GM19238 (cell line): ENCODE results near the gene POLR3K.

Experiments used
- DNase-seq: peaks from one replicate; pipeline ENCODE4 v3.0.0; 2011; ENCODE audit warnings: low spot score; ENCODE audit not compliant: insufficient read length

Gene POLR3K

GRCh38 chr16:53346-54236, at the start of gene POLR3K, which contains the start of gene SNRNP25:
POLR3K (minus strand) TSS chr16:53608; CDS start chr16:53586, 22 bp downstream.
SNRNP25 (plus strand) TSS chr16:53828; CDS start chr16:54017, 189 bp downstream.
- peak; percentile 100 for DNase-seq

GRCh38 chr16:102060-102855, 48.9 kb upstream of the POLR3K start:
- DNase-seq: no peak

DNA sequence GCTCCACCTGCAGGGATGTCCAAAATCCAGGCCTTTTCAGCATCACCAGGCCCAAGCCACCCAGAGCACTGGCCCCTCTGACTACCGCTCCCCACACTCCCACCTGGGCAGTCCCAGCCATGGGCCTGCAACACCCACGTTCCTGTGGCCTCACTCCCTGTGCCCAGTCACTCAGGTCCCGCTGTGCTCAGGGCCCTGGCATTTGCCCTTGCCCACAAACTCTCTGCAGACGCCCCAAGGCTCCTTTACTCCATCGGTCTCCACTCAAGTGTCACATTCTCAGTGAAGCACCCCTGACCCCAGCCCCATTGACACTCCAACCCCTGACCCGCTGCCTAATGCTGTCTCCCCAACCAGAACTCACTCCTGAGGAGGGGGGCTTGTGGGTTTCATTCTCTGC, 48.2 kb upstream of the POLR3K start:
- no peak for DNase-seq

- DNase-seq: no peak
These were observed 47.6 kb upstream of the POLR3K start for GRCh38 chr16:100989-101388.

DNA sequence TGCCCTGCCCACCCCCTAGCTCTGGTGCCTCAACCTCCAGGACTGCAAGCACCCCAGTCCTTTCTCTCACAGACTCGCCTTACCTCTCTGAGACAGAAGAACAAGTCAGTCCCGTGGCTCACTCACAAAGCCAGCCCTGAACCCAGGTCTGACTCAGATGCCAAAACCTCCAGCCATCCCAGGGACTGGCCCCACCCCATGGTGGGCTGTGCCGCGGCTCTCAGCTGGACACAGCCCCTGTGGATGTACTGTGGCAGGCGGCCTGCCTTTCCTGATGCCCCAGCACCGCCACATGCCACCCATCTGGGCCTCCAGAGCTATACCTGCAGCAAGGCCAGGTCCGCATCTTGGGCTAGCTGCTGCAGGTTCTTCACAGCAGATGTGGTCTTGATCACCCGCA, 44.4 kb upstream of the POLR3K start:
- DNase-seq: no peak

GRCh38 chr16:96935-97381, 43.5 kb upstream of the POLR3K start:
- DNase-seq: peak; percentile 94

DNA sequence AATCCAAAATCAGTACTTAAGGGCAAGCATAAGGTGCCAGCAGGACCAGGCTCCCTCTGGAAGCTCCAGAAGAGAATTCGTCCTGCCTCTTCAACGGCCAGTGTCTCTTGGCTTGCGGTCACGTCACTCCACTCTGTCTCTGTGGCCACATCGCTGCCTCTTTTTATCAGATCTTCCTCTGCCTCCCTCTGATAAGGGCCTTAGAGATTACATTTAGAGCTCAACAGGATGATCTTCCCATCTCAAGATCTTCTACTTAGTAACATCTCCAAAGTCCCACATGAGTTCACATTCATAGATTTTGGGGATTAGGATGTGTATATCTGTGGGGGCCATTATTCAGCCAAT, 41.5 kb upstream of the POLR3K start:
- no peak for DNase-seq

GRCh38 chr16:92431-93339, 39.3 kb upstream of the POLR3K start:
- DNase-seq: no peak

- no peak for DNase-seq
These were observed 38.1 kb upstream of the POLR3K start for GRCh38 chr16:91484-91883.

DNA sequence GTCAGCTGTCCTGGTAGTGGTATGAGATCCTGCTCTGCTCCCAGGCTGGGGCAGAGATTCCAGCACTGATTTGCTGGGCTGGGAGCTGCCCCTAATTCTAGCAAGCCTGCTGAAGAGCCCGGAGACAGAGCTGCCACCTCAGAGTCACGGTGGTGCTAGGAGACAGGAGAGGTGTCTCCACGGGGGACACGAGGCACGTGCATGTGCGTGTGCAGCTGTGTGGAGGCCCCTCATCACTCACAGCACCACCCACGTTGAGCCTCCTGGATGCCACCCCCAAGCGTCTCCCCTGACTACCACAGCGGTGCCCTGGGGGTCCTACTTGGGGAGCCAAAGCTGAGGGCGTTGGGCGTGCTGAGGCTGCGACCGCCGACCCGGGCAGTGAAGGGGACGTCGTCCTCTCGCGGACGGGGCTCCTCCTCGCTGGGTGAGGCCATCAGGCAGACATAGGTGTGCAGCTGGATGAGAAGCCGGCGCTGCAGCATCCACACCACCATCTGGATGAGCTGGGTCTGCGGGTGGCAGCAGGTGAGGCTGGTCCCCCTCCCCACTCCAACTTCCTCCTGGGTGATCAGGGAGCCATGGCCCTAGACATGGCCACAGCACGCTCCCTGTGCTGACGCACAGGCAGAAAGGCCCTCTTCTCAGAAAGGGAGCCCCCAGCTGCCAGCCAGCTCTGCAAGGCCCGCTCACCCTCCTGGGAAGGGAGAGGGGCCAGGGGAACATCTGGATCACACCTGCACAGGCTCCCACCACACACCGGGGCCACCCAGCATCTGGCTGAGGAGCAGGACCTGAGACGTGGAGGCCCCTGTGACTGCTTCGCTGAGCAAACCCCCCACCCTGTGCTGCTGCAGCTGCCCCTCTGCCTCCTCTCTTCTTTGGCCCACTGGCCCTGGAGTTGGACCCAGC, 36.2 kb upstream of the POLR3K start:
- no peak for DNase-seq

DNA sequence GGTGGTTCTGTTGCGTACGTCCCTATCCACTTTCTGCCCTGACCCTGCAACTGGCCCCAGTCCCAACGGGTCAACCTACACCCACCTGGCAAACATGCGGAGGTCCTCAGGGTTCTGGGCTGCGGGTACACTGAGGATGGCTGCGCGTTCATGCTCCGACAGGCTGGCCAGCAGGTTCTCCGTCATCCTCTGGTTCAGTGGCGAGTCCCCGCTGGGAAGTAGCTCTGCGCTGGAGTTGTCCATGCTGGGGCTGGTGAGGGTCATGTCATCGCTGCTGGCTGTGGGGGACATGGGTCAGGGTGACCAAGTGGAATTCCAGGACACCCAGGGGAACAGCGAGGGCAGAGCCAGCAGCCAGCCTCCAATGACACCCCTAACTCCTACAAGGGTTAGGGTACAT, 35.2 kb upstream of the POLR3K start:
- DNase-seq: no peak

GRCh38 chr16:86483-86952, 33.1 kb upstream of the POLR3K start:
- DNase-seq: no peak

DNA sequence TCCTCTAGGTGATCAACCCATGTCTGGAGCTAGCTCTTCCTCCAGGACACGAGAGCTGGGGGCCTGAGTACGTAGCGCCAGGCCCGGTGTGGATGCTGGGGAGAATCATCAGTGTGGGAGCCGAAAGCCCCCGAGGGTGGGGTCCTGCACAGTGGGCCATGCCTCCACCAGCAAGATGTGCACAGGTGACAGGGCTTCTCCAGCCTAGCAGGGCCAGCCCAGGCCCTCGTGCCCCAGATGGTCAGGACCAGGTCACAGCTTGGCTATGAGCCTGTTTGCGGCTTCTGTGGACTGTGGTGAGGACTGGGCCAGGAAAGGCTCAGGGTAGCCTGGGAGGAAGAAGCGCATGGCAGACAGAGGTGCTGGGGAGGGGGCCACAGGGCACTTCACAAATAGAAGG, 32.5 kb upstream of the POLR3K start:
- no peak for DNase-seq

DNA sequence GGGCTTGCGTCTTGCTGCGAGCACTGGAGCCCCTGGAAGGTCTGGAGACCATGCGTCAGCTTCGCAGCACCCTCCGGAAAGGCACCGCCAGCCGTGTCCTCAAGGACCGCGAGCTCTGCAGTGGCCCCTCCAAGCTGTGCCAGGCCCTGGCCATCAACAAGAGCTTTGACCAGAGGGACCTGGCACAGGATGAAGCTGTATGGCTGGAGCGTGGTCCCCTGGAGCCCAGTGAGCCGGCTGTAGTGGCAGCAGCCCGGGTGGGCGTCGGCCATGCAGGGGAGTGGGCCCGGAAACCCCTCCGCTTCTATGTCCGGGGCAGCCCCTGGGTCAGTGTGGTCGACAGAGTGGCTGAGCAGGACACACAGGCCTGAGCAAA, 32.0 kb upstream of the POLR3K start:
- no peak for DNase-seq

- peak; percentile 74 for DNase-seq
These were observed 31.5 kb upstream of the POLR3K start for GRCh38 chr16:84718-85406.

GRCh38 chr16:83781-84615, 30.6 kb upstream of the POLR3K start:
- DNase-seq: no peak

DNA sequence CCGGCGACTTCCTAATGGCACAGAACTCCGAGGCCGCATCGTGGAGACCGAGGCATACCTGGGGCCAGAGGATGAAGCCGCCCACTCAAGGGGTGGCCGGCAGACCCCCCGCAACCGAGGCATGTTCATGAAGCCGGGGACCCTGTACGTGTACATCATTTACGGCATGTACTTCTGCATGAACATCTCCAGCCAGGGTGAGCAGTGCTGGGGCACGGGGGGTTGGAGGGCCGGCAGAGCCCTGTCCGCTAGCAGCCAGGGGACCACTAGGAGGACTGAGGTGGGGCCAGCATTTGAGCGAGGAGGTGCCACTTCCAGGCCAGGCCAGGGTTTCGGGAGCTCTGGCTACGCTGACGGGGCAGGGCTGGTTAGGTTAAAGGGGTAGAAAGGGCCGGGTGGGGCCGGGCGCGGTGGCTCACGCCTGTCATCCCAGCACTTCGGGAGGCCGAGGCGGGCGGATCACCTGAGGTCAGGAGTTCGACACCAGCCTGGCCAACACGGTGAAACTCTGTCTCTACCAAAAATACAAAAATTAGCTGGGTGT, 29.7 kb upstream of the POLR3K start:
- no peak for DNase-seq
